Skeletal muscle tissue (tissue), 4 donors: Measurements from ENCODE around the gene ZNF444. TPM values are rescaled to one million over a fixed set of nuclear protein-coding genes. Genes with fewer than 3 reads are reported as not detected.

Experiments
- H3K27ac ChIP-seq: one replicate; pipeline ENCODE4 v1.7.0; 2013; ENCODE audit warnings: mild to moderate bottlenecking, low read depth, low read length, inconsistent platforms
- H3K27me3 ChIP-seq, 3 donors: one replicate each; pipeline ENCODE4 v1.7.0; 2013; ENCODE audit warnings: low read length in 3 of 3; ENCODE audit not compliant: control insufficient read depth in 3 of 3, insufficient read depth in 3 of 3
- H3K36me3 ChIP-seq, 3 donors: one replicate each; pipeline ENCODE4 v1.7.0; 2013; ENCODE audit warnings: low read length in 3 of 3; ENCODE audit not compliant: control insufficient read depth in 3 of 3, insufficient read depth in 3 of 3
- H3K4me1 ChIP-seq, 3 donors: one replicate each; pipeline ENCODE4 v1.7.0; 2013; ENCODE audit warnings: low read length in 3 of 3, mild to moderate bottlenecking in 3 of 3; ENCODE audit not compliant: control insufficient read depth in 3 of 3, insufficient read depth in 3 of 3
- H3K4me3 ChIP-seq, 3 donors: one replicate each; pipeline ENCODE4 v1.7.0; 2013; ENCODE audit warnings: low read length in 3 of 3
- H3K9ac ChIP-seq, 3 donors: one replicate each; pipeline ENCODE4 v1.7.0; 2013; ENCODE audit warnings: low read length in 3 of 3, mild to moderate bottlenecking in 3 of 3, moderate library complexity in 2 of 3, low read depth in 1 of 3
- H3K9me3 ChIP-seq, 3 donors: one replicate each; pipeline ENCODE4 v1.7.0; 2013; ENCODE audit warnings: low read length in 3 of 3; ENCODE audit not compliant: control insufficient read depth in 3 of 3
- total RNA-seq: library from RNA; depleted of rRNA; stranded (reverse); fragments of >200 nt; gene quantifications from one replicate; pipeline ENCODE4 v1.2.3, GENCODE V29; 2014
- donor health status: Osteomylitis.

Gene ZNF444
- total RNA-seq, 1 donor from 2014 or later = 7.3 TPM

- Histone ChIP-seq H3K27ac (no peak overlapping the region), H3K4me1 (peaks cover 76 to 84% (median 78%) of the 10 kb centered on the region in 3 donors), H3K36me3 (peaks cover 0 to 2% (median 0%) of the 10 kb centered on the region in 3 donors), H3K4me3 (peak overlapping the region in 1 of 3 donors; percentile 6), H3K27me3 (no peaks in the 10 kb centered on the region), H3K9me3 (no peaks in the 10 kb centered on the region), H3K9ac (no peak overlapping the region)
Measured at GRCh38 chr19:56113074-56113632, 27.9 kb upstream of the ZNF444 start.

GRCh38 chr19:56114051-56114777 lies 26.9 kb upstream of the ZNF444 start:
- Histone ChIP-seq H3K27me3 (no peaks in the 10 kb centered on the region), H3K4me3 (peak overlapping the region in 1 of 3 donors; percentile 6), H3K9me3 (no peaks in the 10 kb centered on the region), H3K4me1 (peaks cover 77 to 84% (median 78%) of the 10 kb centered on the region in 3 donors), H3K9ac (peak overlapping the region in 1 of 3 donors; percentile 60), H3K27ac (no peak overlapping the region), H3K36me3 (peaks cover 0 to 5% (median 0%) of the 10 kb centered on the region in 3 donors)

- Histone ChIP-seq H3K9ac (peak overlapping the region; percentile 2 to 60 (median 53)), H3K36me3 (peaks cover 0 to 5% (median 0%) of the 10 kb centered on the region in 3 donors), H3K9me3 (no peaks in the 10 kb centered on the region), H3K4me1 (peaks cover 79 to 87% (median 81%) of the 10 kb centered on the region in 3 donors), H3K27ac (no peak overlapping the region), H3K27me3 (no peaks in the 10 kb centered on the region), H3K4me3 (peak overlapping the region in 1 of 3 donors; percentile 6)
Measured at GRCh38 chr19:56114778-56115110, 26.3 kb upstream of the ZNF444 start.

DNA sequence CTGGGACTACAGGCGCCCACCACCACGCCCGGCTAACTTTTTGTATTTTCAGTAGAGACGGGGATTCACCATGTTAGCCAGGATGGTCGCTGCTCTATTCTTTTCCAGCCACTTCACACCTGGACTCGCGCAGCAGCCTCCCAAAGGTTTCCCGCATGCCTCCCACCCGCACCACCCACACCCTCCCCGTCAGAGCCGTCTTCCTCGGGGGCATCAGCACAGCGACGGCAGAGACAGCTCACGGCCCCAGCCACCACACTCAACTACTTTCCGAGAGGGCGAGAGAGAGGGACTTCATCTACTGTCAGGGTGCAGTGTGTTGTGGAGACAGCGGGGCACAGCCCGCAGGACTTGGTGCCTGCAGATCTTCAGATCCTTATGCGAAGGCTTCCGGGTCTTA lies 25.6 kb upstream of the ZNF444 start:
- Histone ChIP-seq H3K27me3 (no peaks in the 10 kb centered on the region), H3K4me3 (no peak overlapping the region), H3K27ac (no peak overlapping the region), H3K9ac (no peak overlapping the region), H3K9me3 (no peaks in the 10 kb centered on the region), H3K4me1 (peaks cover 76 to 88% (median 83%) of the 10 kb centered on the region in 3 donors), H3K36me3 (peaks cover 0 to 5% (median 0%) of the 10 kb centered on the region in 3 donors)

GRCh38 chr19:56116606-56117005 lies 24.5 kb upstream of the ZNF444 start:
- Histone ChIP-seq H3K36me3 (peaks cover 0 to 5% (median 0%) of the 10 kb centered on the region in 3 donors), H3K9me3 (no peaks in the 10 kb centered on the region), H3K4me1 (peaks cover 66 to 77% (median 73%) of the 10 kb centered on the region in 3 donors), H3K27me3 (no peaks in the 10 kb centered on the region), H3K4me3 (no peak overlapping the region), H3K27ac (no peak overlapping the region), H3K9ac (no peak overlapping the region)

DNA sequence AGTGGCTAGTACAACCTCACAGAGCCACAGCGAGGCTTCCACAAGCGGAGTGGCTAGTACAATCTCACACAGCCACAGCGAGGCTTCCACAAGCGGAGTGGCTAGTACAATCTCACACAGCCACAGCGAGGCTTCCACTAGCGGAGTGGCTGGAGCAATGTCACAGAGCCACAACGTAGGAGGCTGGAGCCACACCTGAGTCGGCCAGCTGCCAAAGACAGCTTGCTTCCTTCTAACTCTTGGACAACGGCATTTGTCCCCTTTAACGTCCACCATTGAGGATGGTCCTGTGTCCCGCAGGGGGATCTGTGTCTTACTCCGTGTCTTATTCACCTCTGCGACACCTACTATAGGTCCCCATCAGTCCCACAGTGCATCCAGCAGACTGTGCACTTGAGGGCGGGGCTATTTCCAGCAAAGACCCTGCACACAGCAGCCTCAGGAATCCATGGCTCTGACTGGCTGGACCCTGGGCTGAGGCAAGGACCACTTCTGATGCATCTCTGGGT lies 23.7 kb upstream of the ZNF444 start:
- H3K9me3 ChIP-seq = no peaks in the 10 kb centered on the region
- H3K27ac ChIP-seq = no peak overlapping the region
- H3K36me3 ChIP-seq = peaks cover 0 to 5% (median 0%) of the 10 kb centered on the region in 3 donors
- no peak overlapping the region for H3K4me3 ChIP-seq
- peak overlapping the region in 1 of 3 donors; percentile 57 for H3K9ac ChIP-seq
- no peaks in the 10 kb centered on the region for H3K27me3 ChIP-seq
- peaks cover 62 to 72% (median 70%) of the 10 kb centered on the region in 3 donors for H3K4me1 ChIP-seq

DNA sequence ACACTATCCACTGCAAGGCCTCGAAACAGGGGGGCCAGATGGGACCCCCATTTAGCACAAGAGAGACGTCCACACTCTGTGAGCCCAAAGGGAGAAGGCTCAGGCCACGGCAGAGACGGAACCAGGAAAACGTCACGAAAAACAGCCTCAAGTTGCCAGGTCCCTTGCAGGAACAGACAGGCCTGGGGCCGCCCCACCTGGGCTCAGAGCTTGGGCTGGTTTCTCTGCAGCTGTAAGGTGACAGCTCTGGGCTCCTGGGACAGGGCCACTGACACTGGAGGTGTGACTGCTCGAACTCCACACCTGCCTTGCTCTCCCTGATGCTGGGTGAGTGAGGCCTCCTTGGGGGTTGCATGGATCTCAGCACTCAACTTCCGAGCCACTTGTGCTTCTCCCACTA lies 23.2 kb upstream of the ZNF444 start:
- Histone ChIP-seq H3K9me3 (no peaks in the 10 kb centered on the region), H3K27me3 (no peaks in the 10 kb centered on the region), H3K9ac (peak overlapping the region in 1 of 3 donors; percentile 57), H3K36me3 (peaks cover 0 to 5% (median 0%) of the 10 kb centered on the region in 3 donors), H3K27ac (no peak overlapping the region), H3K4me1 (peaks cover 58 to 69% (median 66%) of the 10 kb centered on the region in 3 donors), H3K4me3 (no peak overlapping the region)

DNA sequence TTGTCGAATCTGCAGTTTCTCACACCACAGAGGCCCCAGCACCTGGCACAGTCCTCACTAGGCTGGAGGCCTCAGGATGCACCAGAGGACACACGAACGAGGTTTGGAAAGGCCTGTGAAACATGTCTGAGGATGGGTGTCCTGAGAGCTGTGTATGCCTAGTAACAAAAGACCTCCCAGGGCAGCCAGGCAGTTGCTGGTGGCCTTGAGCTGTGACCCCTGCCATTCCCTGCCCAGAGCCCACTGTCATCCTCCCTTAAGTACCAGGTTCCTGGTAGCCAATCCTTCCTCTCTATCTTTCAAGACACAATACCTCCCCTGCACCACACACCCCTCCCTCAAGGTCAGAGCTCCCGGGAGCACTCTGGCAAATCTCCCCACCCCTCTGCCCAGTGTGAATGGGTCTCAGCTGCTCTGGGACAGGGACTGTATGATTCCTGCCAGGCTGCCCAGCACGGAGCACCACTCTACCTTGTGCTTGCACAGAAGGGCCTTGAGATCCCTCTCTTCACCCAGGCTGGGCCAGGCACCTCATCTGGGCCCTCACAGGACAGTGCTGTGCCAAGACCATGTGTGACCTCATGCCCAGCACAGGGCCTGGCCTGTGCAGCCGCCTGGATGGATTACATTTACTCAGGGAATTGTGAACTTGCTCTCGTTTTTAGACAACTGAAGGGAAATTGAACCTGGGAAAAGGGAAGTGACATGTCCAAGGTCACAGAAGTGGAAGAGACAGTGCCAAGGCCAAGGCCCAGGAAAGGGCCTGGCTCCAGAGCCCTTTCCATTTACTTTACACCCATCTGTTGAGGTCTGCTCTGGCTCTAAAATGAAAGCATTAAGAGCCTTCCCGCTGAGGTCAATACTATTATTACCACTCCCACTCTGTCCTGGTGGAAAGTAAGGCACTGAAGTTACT lies 22.2 kb upstream of the ZNF444 start:
- H3K4me3 ChIP-seq = peak overlapping the region in 2 of 3 donors; percentile 79 to 80

GRCh38 chr19:56119582-56119978 lies 21.5 kb upstream of the ZNF444 start:
- peaks cover 46 to 53% (median 52%) of the 10 kb centered on the region in 3 donors for H3K4me1 ChIP-seq
- H3K27ac ChIP-seq = peak overlapping the region; percentile 93
- peak overlapping the region; percentile 73 to 86 (median 85) for H3K9ac ChIP-seq
- H3K4me3 ChIP-seq = peak overlapping the region; percentile 54 to 80 (median 79)
- H3K27me3 ChIP-seq = no peaks in the 10 kb centered on the region
- no peaks in the 10 kb centered on the region for H3K9me3 ChIP-seq
- H3K36me3 ChIP-seq = peaks cover 0 to 5% (median 0%) of the 10 kb centered on the region in 3 donors

More for the DNA sequence above, 22.2 kb upstream of the ZNF444 start:
- Histone ChIP-seq H3K9ac (peak overlapping the region; percentile 73 to 86 (median 85)), H3K9me3 (no peaks in the 10 kb centered on the region), H3K36me3 (peaks cover 0 to 5% (median 0%) of the 10 kb centered on the region in 3 donors), H3K27me3 (no peaks in the 10 kb centered on the region), H3K27ac (peak overlapping the region; percentile 93), H3K4me1 (peaks cover 50 to 60% (median 57%) of the 10 kb centered on the region in 3 donors)
